Posterior cingulate gyrus (tissue), 11 donors: Measurements from ENCODE around the gene TRAF3.
A peak's percentile ranks its signal among the peaks of the same experiment; 100 is the strongest.
"Not testable (repeated sequence)": the region's sequence is repeated elsewhere in the genome, so short reads cannot be mapped to it uniquely, and the experiment has no call there.

Source experiments
- DNase-seq, 10 donors: peaks; one replicate each; pipeline versions ENCODE4 v3.0.0 to v3.0.0-alpha.2; 2020 to 2021; ENCODE audit warnings: mixed read lengths in 3 of 10
- intact Hi-C: fragments of 100-400 bp; cut with DNase I; formaldehyde crosslinking; loops from one replicate; pipeline ENCODE4 v1.15.1; 2023

TRAF3 gene

GRCh38 chr14:102799684-102800562, 22.7 kb downstream of the TRAF3 start:
- intact Hi-C loops: loop anchor here (10.0 kb wide), 1 partner anchor 95 kb away; no protein-coding TSS in a partner anchor
- no peak for DNase-seq

GRCh38 chr14:102802834-102803523, 25.7 kb downstream of the TRAF3 start:
- no peak for DNase-seq
- intact Hi-C loops: no loop called here

- intact Hi-C loops: no loop called here
- DNase-seq: no peak
Measured at GRCh38 chr14:102804858-102805257, 27.6 kb downstream of the TRAF3 start.

- intact Hi-C loops: no loop called here
Measured at GRCh38 chr14:102805371-102805891, 28.2 kb downstream of the TRAF3 start.

DNA sequence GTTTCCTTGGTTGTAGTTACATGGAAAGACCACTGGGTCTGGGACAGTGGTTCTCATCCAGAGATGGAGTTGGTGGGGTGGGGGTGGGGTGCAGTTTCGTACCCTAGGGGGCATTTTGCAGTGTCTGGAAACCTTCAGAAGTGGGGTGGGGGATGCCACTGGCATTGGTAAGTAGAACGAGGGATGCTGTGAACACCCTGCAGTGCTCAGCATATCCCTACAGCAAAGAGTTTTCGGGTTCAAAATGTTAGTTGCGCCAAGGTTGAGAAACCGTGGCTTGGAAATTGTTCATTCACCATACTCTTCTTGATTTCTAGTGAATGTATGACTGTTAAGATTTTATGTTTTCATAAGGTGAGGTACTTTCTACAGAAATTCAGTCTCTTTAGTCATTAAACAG, 28.7 kb downstream of the TRAF3 start:
- intact Hi-C loops: no loop called here
- no peak for DNase-seq

More at GRCh38 chr14:102805371-102805891, 28.2 kb downstream of the TRAF3 start:
- DNase-seq: no peak

- DNase-seq: no peak
- intact Hi-C loops: no loop called here
Measured at GRCh38 chr14:102806447-102806846, 29.2 kb downstream of the TRAF3 start.

DNA sequence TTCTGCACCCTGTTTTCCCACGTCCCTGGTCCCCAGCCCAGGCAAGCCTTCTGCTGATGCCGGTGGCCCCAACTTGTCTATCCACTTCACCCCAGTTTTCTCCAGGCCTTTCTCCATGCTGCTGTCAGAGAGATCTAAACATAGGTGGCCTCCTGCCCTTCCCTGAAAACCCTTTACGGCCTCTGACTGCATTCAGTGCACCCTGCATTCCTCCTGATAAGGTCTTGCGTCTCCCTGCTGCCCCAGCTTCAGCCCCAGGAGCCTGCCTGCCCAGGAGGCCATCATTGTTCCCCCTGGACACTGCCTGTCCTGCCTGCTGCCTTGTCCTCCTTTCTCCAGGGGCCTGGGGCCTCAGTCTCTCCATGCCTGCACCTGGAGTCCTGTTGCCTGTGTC, 29.8 kb downstream of the TRAF3 start:
- intact Hi-C loops: no loop called here

DNA sequence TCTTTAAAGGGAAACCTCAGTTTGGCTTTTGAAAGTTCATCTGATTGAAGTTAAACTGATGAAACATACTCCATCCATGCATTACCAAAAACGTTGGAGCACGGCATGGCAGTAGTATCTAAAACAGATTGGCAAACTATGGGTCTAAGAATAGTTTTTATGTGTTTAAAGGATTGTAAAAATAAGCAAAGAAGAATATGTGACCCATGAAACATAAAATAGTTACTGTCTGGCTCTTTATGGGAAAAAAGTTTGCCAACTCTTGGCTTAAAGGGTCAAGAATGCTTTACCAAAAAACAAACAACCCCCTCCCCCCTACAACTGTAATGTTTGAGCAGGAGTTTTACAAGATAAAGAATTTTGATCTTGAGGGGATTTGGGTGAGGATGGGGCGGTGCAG, 32.6 kb downstream of the TRAF3 start:
- intact Hi-C loops: no loop called here

More for the DNA sequence above, 29.8 kb downstream of the TRAF3 start:
- DNase-seq: no peak

DNA sequence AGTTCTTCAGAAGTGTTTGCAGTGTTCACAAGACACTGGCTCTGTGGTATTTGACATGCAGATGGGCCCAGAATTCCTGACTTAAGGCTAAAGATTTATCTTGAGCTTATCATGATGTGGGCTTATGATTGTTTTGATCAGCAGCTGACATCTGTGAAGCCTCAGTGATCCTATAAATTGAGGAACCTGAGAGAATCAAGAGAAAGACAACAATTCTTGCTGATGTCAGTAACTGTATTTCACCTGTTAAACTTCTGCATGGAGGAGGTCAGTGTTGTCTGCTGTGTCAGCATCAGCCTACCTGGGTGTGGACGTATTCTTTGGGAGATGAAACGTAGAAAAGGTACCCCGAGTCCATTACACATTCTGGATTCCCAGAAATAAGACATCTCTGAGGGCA, 33.3 kb downstream of the TRAF3 start:
- DNase-seq: no peak

More for the DNA sequence above, 32.6 kb downstream of the TRAF3 start:
- no peak for DNase-seq

GRCh38 chr14:102811254-102811963, 34.2 kb downstream of the TRAF3 start:
- no peak for DNase-seq
- intact Hi-C loops: no loop called here

More for the DNA sequence above, 33.3 kb downstream of the TRAF3 start:
- intact Hi-C loops: no loop called here

DNA sequence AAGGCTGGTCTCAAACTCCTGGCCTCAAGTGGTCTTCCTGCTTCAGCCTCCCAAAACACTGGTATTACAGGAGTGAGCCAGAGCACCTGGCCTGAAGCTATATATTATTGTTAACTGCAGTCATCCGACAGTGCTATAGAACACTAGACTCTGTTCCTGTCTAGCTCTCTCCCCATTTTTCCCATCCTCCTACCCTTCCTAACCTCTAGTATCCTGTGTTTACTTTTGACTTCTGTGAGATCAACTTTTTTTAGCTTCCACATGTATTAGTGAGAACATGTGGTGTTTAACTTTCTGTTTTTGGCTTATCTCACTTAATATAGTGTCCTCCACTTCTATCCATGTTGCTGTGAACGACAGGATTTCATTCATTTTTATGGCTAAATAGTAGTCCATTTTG, 34.7 kb downstream of the TRAF3 start:
- no peak for DNase-seq
- intact Hi-C loops: no loop called here

DNA sequence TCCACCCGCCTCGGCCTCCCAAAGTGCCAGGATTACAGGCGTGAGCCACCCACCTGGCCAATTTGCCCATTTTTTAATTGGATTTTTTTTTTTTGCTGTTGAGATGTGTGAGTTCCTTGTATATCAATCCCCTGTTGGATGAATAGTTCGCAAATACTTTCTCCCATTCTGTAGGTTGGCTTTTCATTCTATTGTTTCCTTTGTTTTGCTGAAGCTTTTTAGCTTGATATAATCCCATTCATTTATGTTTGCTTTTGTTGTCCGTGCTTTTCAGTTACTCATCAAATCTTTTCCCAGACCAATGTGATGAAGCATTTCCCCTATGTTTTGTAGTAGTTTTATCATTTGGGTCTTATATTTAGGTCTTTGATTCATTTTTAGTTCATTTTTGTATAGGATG, 36.4 kb downstream of the TRAF3 start:
- DNase-seq: no peak
- intact Hi-C loops: no loop called here

DNA sequence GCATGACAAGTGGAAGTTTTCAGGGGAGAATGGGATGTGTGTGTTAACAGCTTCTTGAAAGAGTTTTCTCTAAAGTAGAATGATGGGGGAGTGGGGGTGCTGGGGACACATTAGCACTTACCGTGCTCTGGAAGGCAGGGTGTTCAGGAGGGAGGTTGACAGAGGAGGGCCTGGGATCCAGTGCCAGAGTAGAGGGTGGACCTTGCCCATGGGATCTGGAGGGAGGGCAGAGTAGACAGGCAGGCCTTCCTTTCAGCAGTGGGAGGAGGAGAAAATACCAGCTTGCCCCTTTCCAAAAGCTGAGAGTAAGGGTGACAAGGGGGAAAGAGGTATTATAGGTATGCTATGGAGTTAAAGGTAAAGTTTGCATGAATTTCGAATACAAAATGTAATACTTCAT, 40.1 kb downstream of the TRAF3 start:
- intact Hi-C loops: no loop called here
- DNase-seq: no peak

DNA sequence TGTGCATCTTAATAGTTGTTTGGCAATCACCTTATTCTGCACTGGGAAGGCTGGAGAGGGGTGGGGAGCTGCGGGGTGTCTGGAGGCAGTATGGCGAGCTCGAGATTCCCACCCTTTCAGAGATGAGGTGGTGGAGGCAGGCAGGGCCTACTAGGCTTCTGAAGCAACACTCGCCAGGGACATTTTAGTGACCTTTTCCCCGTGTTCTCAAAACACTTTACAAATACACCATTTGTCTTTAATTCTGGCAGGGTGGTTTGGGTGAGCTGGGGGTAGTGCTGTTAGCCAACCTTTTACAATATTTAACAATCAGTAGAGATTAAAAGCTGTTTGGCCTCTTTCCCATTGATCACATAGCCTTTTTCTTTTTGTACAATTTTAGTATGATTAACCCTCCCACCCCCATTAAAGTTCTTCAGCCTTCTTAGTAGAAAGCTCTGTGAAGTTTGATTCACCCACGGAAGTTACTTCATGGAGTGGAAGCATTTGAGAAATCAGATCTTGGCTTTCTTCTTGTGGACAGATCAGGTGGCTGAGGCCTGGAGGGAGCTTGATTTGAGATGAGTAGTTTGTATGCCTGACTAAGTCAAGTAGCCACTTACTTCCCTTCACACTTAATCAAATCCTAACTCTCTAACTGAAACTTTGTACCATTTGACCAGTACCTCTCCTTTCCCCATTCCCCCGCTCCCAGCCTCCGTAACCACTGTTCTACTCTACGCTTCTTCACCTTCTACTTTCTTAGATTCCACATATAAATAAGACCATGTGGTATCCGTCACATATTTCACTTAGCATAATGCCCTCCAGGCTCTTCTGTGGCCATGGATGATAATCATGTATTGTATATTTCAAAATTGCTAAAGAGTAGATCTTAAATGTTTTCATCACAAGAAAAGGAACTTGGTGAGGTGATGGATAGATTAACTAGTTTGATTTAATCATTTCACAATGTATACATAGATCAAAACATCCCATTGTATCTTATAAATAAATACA, 41.0 kb downstream of the TRAF3 start:
- intact Hi-C loops: no loop called here
- no peak for DNase-seq

- intact Hi-C loops: no loop called here
- peak in 2 of 10 donors; percentile 65 to 79 for DNase-seq
Measured at GRCh38 chr14:102819176-102819628, 42.0 kb downstream of the TRAF3 start.

DNA sequence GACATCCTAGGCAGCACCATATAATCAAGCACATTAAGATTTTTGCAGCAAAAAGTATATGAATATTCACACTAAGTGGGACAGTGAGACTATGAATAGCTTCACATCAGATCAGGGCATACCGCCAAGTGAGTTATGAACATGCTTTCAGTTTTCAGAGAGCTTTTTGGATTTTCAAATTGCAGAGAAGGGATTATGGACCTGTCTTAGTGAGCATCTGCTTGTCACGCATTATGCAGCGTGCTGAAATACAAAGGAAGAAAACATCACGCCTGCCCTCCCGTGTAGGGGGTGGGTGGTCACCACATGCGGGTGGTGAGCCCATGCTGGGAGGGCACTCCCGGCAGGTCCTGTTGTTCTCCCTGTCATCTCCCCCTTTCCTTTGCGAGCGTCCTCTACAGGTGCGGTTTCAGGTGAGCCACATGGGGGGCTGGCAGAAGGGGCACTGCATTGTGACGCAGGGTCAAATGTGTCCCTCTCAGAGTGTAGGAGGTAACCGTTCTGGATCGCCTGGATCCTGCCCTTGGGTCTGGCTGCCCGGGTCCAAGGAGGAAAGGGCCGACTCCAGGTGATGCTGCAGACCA, 42.6 kb downstream of the TRAF3 start:
- DNase-seq: peak in 1 of 10 donors; percentile 68
- intact Hi-C loops: no loop called here

GRCh38 chr14:102821252-102821651, 44.0 kb downstream of the TRAF3 start:
- DNase-seq: no peak
- intact Hi-C loops: no loop called here

DNA sequence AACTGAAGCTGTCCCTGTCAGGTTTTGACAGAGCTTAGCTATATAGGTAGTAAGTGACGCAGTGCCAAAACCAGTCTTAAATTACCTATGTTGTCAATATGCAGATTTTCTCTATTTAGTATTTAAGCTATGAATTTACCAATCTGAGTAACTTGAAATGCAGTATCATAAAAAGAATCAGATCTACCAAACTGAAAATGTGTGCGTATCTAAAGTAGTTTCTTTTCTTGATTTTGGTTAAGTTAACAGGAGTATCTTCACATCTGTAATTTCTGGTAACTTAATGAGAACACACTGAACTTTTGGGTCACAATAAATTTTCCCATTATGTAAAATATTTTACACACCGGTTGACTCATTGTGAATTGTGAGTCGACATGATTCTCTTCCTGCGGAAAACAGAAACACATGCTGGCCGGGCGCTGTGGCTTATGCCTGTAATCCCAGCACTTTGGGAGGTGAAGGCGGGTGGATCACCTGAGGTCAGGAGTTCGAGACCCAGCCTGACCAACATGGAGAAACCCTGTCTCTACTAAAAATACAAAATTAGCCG, 45.1 kb downstream of the TRAF3 start:
- DNase-seq: no peak
- intact Hi-C loops: no loop called here

DNA sequence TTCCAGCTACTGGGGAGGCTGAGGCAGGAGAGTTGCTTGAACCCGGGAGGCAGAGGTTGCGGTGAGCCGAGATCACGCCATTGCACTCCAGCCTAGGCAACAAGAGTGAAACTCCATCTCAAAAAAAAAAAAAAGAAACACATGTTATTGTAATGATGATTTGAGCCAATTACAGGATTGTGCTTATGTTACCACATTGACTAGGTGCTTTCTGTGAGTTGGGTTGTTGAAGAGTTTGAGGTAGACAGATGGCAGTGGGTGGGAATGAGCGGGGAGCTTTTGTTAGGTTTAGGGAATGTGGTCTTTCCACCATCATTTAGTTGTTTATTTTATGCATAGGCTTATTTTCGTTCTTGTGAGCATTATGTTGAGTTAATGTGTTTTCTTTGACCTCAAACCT, 45.6 kb downstream of the TRAF3 start:
- intact Hi-C loops, DNase-seq: not testable (repeated sequence)
